HG03342 (cell line): ENCODE results near the gene KLF16.
"Not testable (repeated sequence)": the region's sequence is repeated elsewhere in the genome, so short reads cannot be mapped to it uniquely, and the experiment has no call there.

Source experiments
- ATAC-seq: cut with Tn5 transposase; IDR thresholded peaks from one replicate; pipeline ENCODE4 v1.9.1; 2021; ENCODE audit warnings: mild to moderate bottlenecking, moderate library complexity; ENCODE audit not compliant: unreplicated experiment

KLF16 gene

GRCh38 chr19:1863328-1863637 lies at the start of gene KLF16:
KLF16 (minus strand) TSS chr19:1863579; CDS start chr19:1863497, 82 bp downstream.
- ATAC-seq: no peak

- ATAC-seq: no peak
Observed at GRCh38 chr19:1912760-1913505, 49.6 kb upstream of the KLF16 start.

GRCh38 chr19:1911995-1912394 lies 48.6 kb upstream of the KLF16 start:
- ATAC-seq: no peak

GRCh38 chr19:1911098-1911497 lies 47.7 kb upstream of the KLF16 start:
- no peak for ATAC-seq

GRCh38 chr19:1910177-1910576 lies 46.8 kb upstream of the KLF16 start:
- ATAC-seq: no peak

- ATAC-seq: no peak
Observed at GRCh38 chr19:1909761-1910080, 46.3 kb upstream of the KLF16 start.

GRCh38 chr19:1908364-1908678 lies 44.9 kb upstream of the KLF16 start:
- ATAC-seq: no peak

- no peak for ATAC-seq
Observed at GRCh38 chr19:1907563-1908363, 44.4 kb upstream of the KLF16 start.

- no peak for ATAC-seq
Observed at GRCh38 chr19:1906985-1907562, 43.7 kb upstream of the KLF16 start.

GRCh38 chr19:1905863-1906375 lies 42.5 kb upstream of the KLF16 start:
- no peak for ATAC-seq

- ATAC-seq: peak; percentile 75
Observed at GRCh38 chr19:1905110-1905862, 41.9 kb upstream of the KLF16 start, which contains the start of the genes ADAT3 and SCAMP4. ADAT3 (plus strand) TSS chr19:1905399; CDS start chr19:1912048, 6,649 bp downstream. SCAMP4 (plus strand) TSS chr19:1905399; CDS start chr19:1915020, 9,621 bp downstream.

- ATAC-seq: no peak
Observed at GRCh38 chr19:1904860-1905109, 41.4 kb upstream of the KLF16 start.

- ATAC-seq: no peak
Observed at GRCh38 chr19:1902923-1903322, 39.5 kb upstream of the KLF16 start.

- ATAC-seq: no peak
Observed at GRCh38 chr19:1901940-1902404, 38.6 kb upstream of the KLF16 start.

- no peak for ATAC-seq
Observed at GRCh38 chr19:1896508-1896907, 33.1 kb upstream of the KLF16 start.

GRCh38 chr19:1893791-1894190 lies 30.4 kb upstream of the KLF16 start:
- no peak for ATAC-seq

- no peak for ATAC-seq
Observed at GRCh38 chr19:1889907-1890306, 26.5 kb upstream of the KLF16 start.

GRCh38 chr19:1888385-1888784 lies 25.0 kb upstream of the KLF16 start:
- no peak for ATAC-seq

- ATAC-seq: not testable (repeated sequence)
Observed at GRCh38 chr19:1886360-1886759, 23.0 kb upstream of the KLF16 start.

GRCh38 chr19:1885398-1886119 lies 22.2 kb upstream of the KLF16 start, which contains the start of gene ABHD17A:
ABHD17A (minus strand) TSS chr19:1885496; CDS start chr19:1881566, 3,930 bp downstream.
- ATAC-seq: peak; percentile 77
